A549 (cell line): ENCODE results near the gene AUTS2.

Experiments used
- CEBPB ChIP-seq, 2 experiments: fragments of >200 bp in 1 of 2; sonication (Bioruptor Twin) in 1 of 2; formaldehyde crosslinking in 1 of 2; IDR thresholded peaks; 2 replicates each; pipeline ENCODE4 v1.6.1; 2012 to 2016
- EP300 ChIP-seq, 2 experiments: fragments of >200 bp; sonication (Bioruptor Twin); formaldehyde crosslinking; IDR thresholded peaks; 2 replicates in 1 of 2; 3 replicates in 1 of 2; pipeline ENCODE4 v1.6.1; 2016 to 2017
- TF ChIP-seq, protein P1 (sequence below): fragments of >200 bp; sonication (Bioruptor Twin); formaldehyde crosslinking; IDR thresholded peaks from 3 replicates; pipeline ENCODE4 v1.5.1; 2016

- TF ChIP-seq CEBPB (IDR thresholded peaks at IDR 0.05) (no peak), EP300 (IDR thresholded peaks at IDR 0.05) (no peak)
- TF ChIP-seq, protein P1, sequence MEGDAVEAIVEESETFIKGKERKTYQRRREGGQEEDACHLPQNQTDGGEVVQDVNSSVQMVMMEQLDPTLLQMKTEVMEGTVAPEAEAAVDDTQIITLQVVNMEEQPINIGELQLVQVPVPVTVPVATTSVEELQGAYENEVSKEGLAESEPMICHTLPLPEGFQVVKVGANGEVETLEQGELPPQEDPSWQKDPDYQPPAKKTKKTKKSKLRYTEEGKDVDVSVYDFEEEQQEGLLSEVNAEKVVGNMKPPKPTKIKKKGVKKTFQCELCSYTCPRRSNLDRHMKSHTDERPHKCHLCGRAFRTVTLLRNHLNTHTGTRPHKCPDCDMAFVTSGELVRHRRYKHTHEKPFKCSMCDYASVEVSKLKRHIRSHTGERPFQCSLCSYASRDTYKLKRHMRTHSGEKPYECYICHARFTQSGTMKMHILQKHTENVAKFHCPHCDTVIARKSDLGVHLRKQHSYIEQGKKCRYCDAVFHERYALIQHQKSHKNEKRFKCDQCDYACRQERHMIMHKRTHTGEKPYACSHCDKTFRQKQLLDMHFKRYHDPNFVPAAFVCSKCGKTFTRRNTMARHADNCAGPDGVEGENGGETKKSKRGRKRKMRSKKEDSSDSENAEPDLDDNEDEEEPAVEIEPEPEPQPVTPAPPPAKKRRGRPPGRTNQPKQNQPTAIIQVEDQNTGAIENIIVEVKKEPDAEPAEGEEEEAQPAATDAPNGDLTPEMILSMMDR: no peak
Measured at GRCh38 chr7:70756789-70757188, 1158.5 kb downstream of the AUTS2 start.
